Measurements from ENCODE around the gene CAPZB. TPM values are rescaled to one million over a fixed set of nuclear protein-coding genes. Genes with fewer than 3 reads are reported as not detected.

The CAPZB gene
- total and polyA plus RNA-seq, 2 of the 4 experiments (the other 2 are of a cell fraction), result 216 to 304 TPM

GRCh38 chr1:19341201-19342061, 143.9 kb downstream of the CAPZB start:
- Histone ChIP-seq H3K9me3 (ENCODE audit: control insufficient read depth, insufficient read depth, low read length) (no peaks in the 10 kb centered on the region), H3K56ac (ENCODE audit: extremely low read depth, insufficient read depth, low read length) (no peak overlapping the region), H3K27me3 (ENCODE audit: control insufficient read depth, insufficient read depth, low read length) (no peaks in the 10 kb centered on the region), H2BK5ac (ENCODE audit: low read depth, low read length, poor library complexity, severe bottlenecking) (no peak overlapping the region), H2AK5ac (ENCODE audit: low read depth, low read length) (no peak overlapping the region), H3K79me1 (ENCODE audit: low read depth in 1 of 2, low read length in 2 of 2) (peaks cover 7 to 30% of the 10 kb centered on the region in 2 experiments), H2AK9ac (replicated peaks; ENCODE audit: low read depth, low read length, poor library complexity) (peak overlapping the region; percentile 58), H3K4ac (ENCODE audit: low read depth, low read length) (no peak overlapping the region), H3K23ac (ENCODE audit: low read depth, low read length) (no peak overlapping the region), H3K4me3 (ENCODE audit: insufficient read depth, low read depth, low read length) (no peak overlapping the region), H2BK120ac (ENCODE audit: low read depth, low read length) (no peak overlapping the region), H4K8ac (ENCODE audit: low read depth in 2 of 2, low read length in 2 of 2) (peak overlapping the region in 1 of 2 experiments; percentile 31; a peak in 1 of 4 replicates), H4K5ac (ENCODE audit: low read depth, low read length) (no peak overlapping the region), H2AFZ (replicated peaks; ENCODE audit: low read length, poor library complexity) (peak overlapping the region; percentile 37), H3K14ac (replicated peaks; ENCODE audit: low read depth, low read length) (no peak overlapping the region), H4K91ac (ENCODE audit: insufficient read depth, low read depth, low read length) (no peak overlapping the region), H2BK15ac (ENCODE audit: low read depth, low read length) (no peak overlapping the region), H3K4me1 (ENCODE audit: control insufficient read depth, insufficient read depth, low read length) (no peaks in the 10 kb centered on the region), H4K20me1 (ENCODE audit: insufficient read depth, low read length) (peaks cover 33% of the 10 kb centered on the region; the same call in 1 of the 2 replicates), H3K36me3 (ENCODE audit: control insufficient read depth, insufficient read depth, low read length) (peaks cover 71% of the 10 kb centered on the region), H3K18ac (ENCODE audit: low read depth, low read length) (no peak overlapping the region), H3K9me1 (ENCODE audit: insufficient read depth, low read length) (peaks cover 6% of the 10 kb centered on the region; the same call in 1 of the 2 replicates), H3K9ac (ENCODE audit: low read depth, low read length) (no peak overlapping the region), H3K4me2 (ENCODE audit: low read depth, low read length) (no peak overlapping the region), H3K27ac (ENCODE audit: insufficient read depth, low read length) (no peak overlapping the region), H2BK20ac (ENCODE audit: low read depth, low read length) (no peak overlapping the region)
- in situ Hi-C loops (cut with MboI; ENCODE audit: low sequenced_read_pairs) (loop anchor here (5.0 kb wide), 1 partner anchor 306 kb away; no protein-coding TSS in a partner anchor), dilution Hi-C loops (cut with HindIII; ENCODE audit: low sequenced_read_pairs, unreplicated experiment) (no loop called here), intact Hi-C loops (cut with micrococcal nuclease) (no loop called here)
- 51% methylated on average over 17 of the region's 25 CpGs; no CpG with 5 or more reads in 1 of the 2 experiments for WGBS, 2 experiments (ENCODE audit: extremely low coverage in 2 of 2, insufficient read length in 1 of 2)
- no TSS peak for BruUV-seq (replicated peaks)
- ChIA-PET POLR2A (ENCODE audit: unreplicated experiment) (no interaction called here), CTCF (interaction anchor here (1.5 kb wide), 1 partner anchor 313 kb away, joined by 4 read pairs; no protein-coding TSS in a partner anchor)
- ATAC-seq (ENCODE audit: low read depth), result peak; percentile 87
- peak; percentile 65 for DNase-seq
- TF ChIP-seq ELK1 (IDR thresholded peaks at IDR 0.05; ENCODE audit: borderline replicate concordance, low read depth, low read length), result no peak
- TF ChIP-seq CHD1 (IDR thresholded peaks at IDR 0.05; ENCODE audit: low read depth, low read length), result no peak
- TF ChIP-seq NFE2L2 (IDR thresholded peaks at IDR 0.05; ENCODE audit: low read depth, low read length), result no peak
- peak; percentile 61 for TF ChIP-seq RAD21 (IDR thresholded peaks at IDR 0.05; ENCODE audit: low read length)
- peak; percentile 85 for TF ChIP-seq CTCF (conservative IDR thresholded peaks at IDR 0.05; ENCODE audit: low read depth, low read length)
- peak; percentile 43; the same call in 1 of the 2 replicates for TF ChIP-seq SMC3 (IDR thresholded peaks at IDR 0.05; ENCODE audit: low read depth, low read length)
- TF ChIP-seq USF2 (IDR thresholded peaks at IDR 0.05; ENCODE audit: low read depth, low read length), result no peak
- TF ChIP-seq FOS (IDR thresholded peaks at IDR 0.05; ENCODE audit: low read depth, low read length), result no peak
- TF ChIP-seq MXI1 (IDR thresholded peaks at IDR 0.05; ENCODE audit: borderline replicate concordance, low read depth, low read length), result no peak
